ENCODE measurements around the gene NOX5. TPM values are rescaled to one million over a fixed set of nuclear protein-coding genes. Genes with fewer than 3 reads are reported as not detected.

NOX5 gene
- total RNA-seq, 1 donor from 2014 or later, result under 0.01 TPM

GRCh38 chr15:69105451-69105985 lies 91.0 kb downstream of the NOX5 start:
- Histone ChIP-seq H3K4me1 (ENCODE audit: control insufficient read depth in 3 of 3, insufficient read depth in 3 of 3, low read length in 3 of 3) (no peaks in the 10 kb centered on the region), H3K36me3 (ENCODE audit: control insufficient read depth in 3 of 3, insufficient read depth in 3 of 3, low read length in 3 of 3) (no peaks in the 10 kb centered on the region), H3K27me3 (ENCODE audit: control insufficient read depth in 3 of 3, insufficient read depth in 3 of 3, low read length in 3 of 3) (no peaks in the 10 kb centered on the region), H3K9ac (ENCODE audit: low read depth in 1 of 3, low read length in 3 of 3) (no peak overlapping the region), H3K9me3 (ENCODE audit: control insufficient read depth in 3 of 3, low read length in 3 of 3) (no peaks in the 10 kb centered on the region), H3K27ac (ENCODE audit: low read depth, low read length) (no peak overlapping the region), H3K4me3 (ENCODE audit: low read length in 3 of 3) (no peak overlapping the region)

- H3K4me3 ChIP-seq (ENCODE audit: low read length in 3 of 3), result no peak overlapping the region
- no peaks in the 10 kb centered on the region for H3K27me3 ChIP-seq (ENCODE audit: control insufficient read depth in 3 of 3, insufficient read depth in 3 of 3, low read length in 3 of 3)
- no peaks in the 10 kb centered on the region for H3K4me1 ChIP-seq (ENCODE audit: control insufficient read depth in 3 of 3, insufficient read depth in 3 of 3, low read length in 3 of 3)
- H3K9ac ChIP-seq (ENCODE audit: low read depth in 1 of 3, low read length in 3 of 3), result no peak overlapping the region
- no peaks in the 10 kb centered on the region for H3K36me3 ChIP-seq (ENCODE audit: control insufficient read depth in 3 of 3, insufficient read depth in 3 of 3, low read length in 3 of 3)
- H3K27ac ChIP-seq (ENCODE audit: low read depth, low read length), result no peak overlapping the region
- no peaks in the 10 kb centered on the region for H3K9me3 ChIP-seq (ENCODE audit: control insufficient read depth in 3 of 3, low read length in 3 of 3)
These were observed 92.6 kb downstream of the NOX5 start for GRCh38 chr15:69107025-69107620.

Other genes with a start within 250 kb of the NOX5 start
- 65.2 TPM for gene ANP32A, start 193.8 kb upstream of the NOX5 start, total RNA-seq
- gene SPESP1, start 84.2 kb upstream of the NOX5 start, total RNA-seq, result 1.6 TPM
- gene GLCE, start 145.9 kb downstream of the NOX5 start, total RNA-seq, result 38.6 TPM